Stimulated activated CD8-positive, alpha-beta memory T cell treated with anti-CD3 and anti-CD28 coated beads, Interleukin-7, amount 100 ng/mL, for 24 hours (primary cell): Measurements from ENCODE around the gene SLC38A11.
"Not testable (repeated sequence)": the region's sequence is repeated elsewhere in the genome, so short reads cannot be mapped to it uniquely, and the experiment has no call there.

ENCODE experiments used
- DNase-seq: peaks from one replicate; pipeline ENCODE4 v3.0.0-alpha.2; 2020; ENCODE audit warnings: low read depth

Gene SLC38A11

GRCh38 chr2:164877927-164878326 is 77.4 kb downstream of the SLC38A11 start:
- DNase-seq = no peak

- no peak for DNase-seq
Observed at GRCh38 chr2:164877169-164877568, 78.2 kb downstream of the SLC38A11 start.

GRCh38 chr2:164875334-164876205 is 79.8 kb downstream of the SLC38A11 start:
- no peak for DNase-seq

- no peak for DNase-seq
Observed at GRCh38 chr2:164873210-164873908, 82.0 kb downstream of the SLC38A11 start.

GRCh38 chr2:164871404-164871803 is 83.9 kb downstream of the SLC38A11 start:
- no peak for DNase-seq

GRCh38 chr2:164869420-164869772 is 85.9 kb downstream of the SLC38A11 start:
- DNase-seq = no peak

- no peak for DNase-seq
Observed at GRCh38 chr2:164868563-164869419, 86.5 kb downstream of the SLC38A11 start.

- no peak for DNase-seq
Observed at GRCh38 chr2:164867779-164868397, 87.4 kb downstream of the SLC38A11 start.

- DNase-seq = not testable (repeated sequence)
Observed at GRCh38 chr2:164866381-164866780, 88.9 kb downstream of the SLC38A11 start.

- DNase-seq = no peak
Observed at GRCh38 chr2:164860694-164861042, 94.7 kb downstream of the SLC38A11 start.

- not testable (repeated sequence) for DNase-seq
Observed at GRCh38 chr2:164859906-164860693, 95.2 kb downstream of the SLC38A11 start.

- no peak for DNase-seq
Observed at GRCh38 chr2:164859251-164859818, 96.0 kb downstream of the SLC38A11 start.

- no peak for DNase-seq
Observed at GRCh38 chr2:164852086-164852485, 103.2 kb downstream of the SLC38A11 start.

- DNase-seq = no peak
Observed at GRCh38 chr2:164850235-164850634, 105.1 kb downstream of the SLC38A11 start.

- DNase-seq = no peak
Observed at GRCh38 chr2:164849506-164849905, 105.8 kb downstream of the SLC38A11 start.

- DNase-seq = no peak
Observed at GRCh38 chr2:164847981-164848741, 107.2 kb downstream of the SLC38A11 start.

- no peak for DNase-seq
Observed at GRCh38 chr2:164847291-164847690, 108.0 kb downstream of the SLC38A11 start.

- no peak for DNase-seq
Observed at GRCh38 chr2:164846276-164846675, 109.0 kb downstream of the SLC38A11 start.
